NCI-H2107 (cell line): ENCODE measurements around the gene DCTPP1.

Source experiments
- DNase-seq: peaks from one replicate; lab custom pipeline; 2025; lab: John Stamatoyannopoulos, UW

Gene DCTPP1

GRCh38 chr16:30381291-30382041, 48.4 kb downstream of the DCTPP1 start:
- no peak for DNase-seq

GRCh38 chr16:30380803-30381208, 49.0 kb downstream of the DCTPP1 start:
- no peak for DNase-seq

- no peak for DNase-seq
Measured at GRCh38 chr16:30380072-30380802, 49.6 kb downstream of the DCTPP1 start.

- no peak for DNase-seq
Measured at GRCh38 chr16:30379158-30379783, 50.6 kb downstream of the DCTPP1 start.

- DNase-seq = peak; percentile 90
Measured at GRCh38 chr16:30378236-30379157, 51.3 kb downstream of the DCTPP1 start.

GRCh38 chr16:30377812-30378235, 52.0 kb downstream of the DCTPP1 start:
- DNase-seq = peak; percentile 45

- no peak for DNase-seq
Measured at GRCh38 chr16:30377050-30377811, 52.6 kb downstream of the DCTPP1 start.

GRCh38 chr16:30376461-30376902, 53.3 kb downstream of the DCTPP1 start:
- DNase-seq = no peak

- DNase-seq = no peak
Measured at GRCh38 chr16:30375864-30376263, 54.0 kb downstream of the DCTPP1 start.

GRCh38 chr16:30374538-30374937, 55.3 kb downstream of the DCTPP1 start, which contains the start of gene MYL11:
TSS of gene MYL11 (plus strand) at chr16:30374802. CDS start at chr16:30374858, 56 bp downstream.
- no peak for DNase-seq
